Suprapubic skin (tissue), 3 donors: ENCODE results near the gene SLC6A1.

Source experiments
- EP300 ChIP-seq: sonication (generic); formaldehyde crosslinking; IDR thresholded peaks from one replicate; pipeline ENCODE4 v1.6.1; 2017; ENCODE audit warnings: antibody characterized with exemption
- POLR2A ChIP-seq, 2 donors: fragments of 450-650 bp; IDR thresholded peaks; one replicate each; pipeline ENCODE4 v1.6.1; 2017; ENCODE audit warnings: antibody characterized with exemption in 2 of 2, mild to moderate bottlenecking in 2 of 2, moderate library complexity in 2 of 2
- TF ChIP-seq, protein P1 (sequence below), 2 donors: fragments of 200-600 bp in 1 of 2; fragments of 450-650 bp in 1 of 2; sonication (generic) in 1 of 2; IDR thresholded peaks; one replicate each; pipeline ENCODE4 v1.5.1; 2016 to 2019; ENCODE audit warnings: antibody characterized with exemption in 2 of 2, mild to moderate bottlenecking in 1 of 2, moderate library complexity in 1 of 2

DNA sequence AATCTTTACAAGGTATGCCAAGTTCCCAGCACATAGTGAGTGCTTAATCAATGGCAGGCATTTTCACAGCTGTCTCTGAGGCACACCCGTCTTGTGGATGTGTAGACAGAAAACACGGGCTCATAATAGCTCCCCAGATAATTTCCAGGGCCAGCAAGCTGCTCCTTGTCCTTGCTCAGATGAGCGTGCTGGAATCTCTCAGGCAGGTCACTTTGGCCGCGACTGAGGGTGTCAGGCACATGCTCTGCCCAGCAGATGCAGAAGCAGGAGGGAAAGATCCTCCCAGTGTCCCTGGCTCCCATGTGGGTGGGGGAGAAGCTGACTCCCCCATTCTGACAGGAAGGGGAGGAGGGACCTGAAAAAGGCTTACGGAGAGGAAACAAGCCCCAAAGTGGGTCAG, 35.6 kb upstream of the SLC6A1 start:
- TF ChIP-seq, protein P1, sequence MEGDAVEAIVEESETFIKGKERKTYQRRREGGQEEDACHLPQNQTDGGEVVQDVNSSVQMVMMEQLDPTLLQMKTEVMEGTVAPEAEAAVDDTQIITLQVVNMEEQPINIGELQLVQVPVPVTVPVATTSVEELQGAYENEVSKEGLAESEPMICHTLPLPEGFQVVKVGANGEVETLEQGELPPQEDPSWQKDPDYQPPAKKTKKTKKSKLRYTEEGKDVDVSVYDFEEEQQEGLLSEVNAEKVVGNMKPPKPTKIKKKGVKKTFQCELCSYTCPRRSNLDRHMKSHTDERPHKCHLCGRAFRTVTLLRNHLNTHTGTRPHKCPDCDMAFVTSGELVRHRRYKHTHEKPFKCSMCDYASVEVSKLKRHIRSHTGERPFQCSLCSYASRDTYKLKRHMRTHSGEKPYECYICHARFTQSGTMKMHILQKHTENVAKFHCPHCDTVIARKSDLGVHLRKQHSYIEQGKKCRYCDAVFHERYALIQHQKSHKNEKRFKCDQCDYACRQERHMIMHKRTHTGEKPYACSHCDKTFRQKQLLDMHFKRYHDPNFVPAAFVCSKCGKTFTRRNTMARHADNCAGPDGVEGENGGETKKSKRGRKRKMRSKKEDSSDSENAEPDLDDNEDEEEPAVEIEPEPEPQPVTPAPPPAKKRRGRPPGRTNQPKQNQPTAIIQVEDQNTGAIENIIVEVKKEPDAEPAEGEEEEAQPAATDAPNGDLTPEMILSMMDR (IDR thresholded peaks at IDR 0.05) = no peak
- TF ChIP-seq POLR2A (IDR thresholded peaks at IDR 0.05) (no peak), EP300 (no peak)
